ENCODE data around the gene CAMK1D. TPM values are rescaled to one million over a fixed set of nuclear protein-coding genes. Genes with fewer than 3 reads are reported as not detected.

CAMK1D gene
- polyA plus RNA-seq, 1 donor (not counting 4 experiments of a cell fraction or from before 2014, with no cell fraction given), result 0.76 TPM

DNA sequence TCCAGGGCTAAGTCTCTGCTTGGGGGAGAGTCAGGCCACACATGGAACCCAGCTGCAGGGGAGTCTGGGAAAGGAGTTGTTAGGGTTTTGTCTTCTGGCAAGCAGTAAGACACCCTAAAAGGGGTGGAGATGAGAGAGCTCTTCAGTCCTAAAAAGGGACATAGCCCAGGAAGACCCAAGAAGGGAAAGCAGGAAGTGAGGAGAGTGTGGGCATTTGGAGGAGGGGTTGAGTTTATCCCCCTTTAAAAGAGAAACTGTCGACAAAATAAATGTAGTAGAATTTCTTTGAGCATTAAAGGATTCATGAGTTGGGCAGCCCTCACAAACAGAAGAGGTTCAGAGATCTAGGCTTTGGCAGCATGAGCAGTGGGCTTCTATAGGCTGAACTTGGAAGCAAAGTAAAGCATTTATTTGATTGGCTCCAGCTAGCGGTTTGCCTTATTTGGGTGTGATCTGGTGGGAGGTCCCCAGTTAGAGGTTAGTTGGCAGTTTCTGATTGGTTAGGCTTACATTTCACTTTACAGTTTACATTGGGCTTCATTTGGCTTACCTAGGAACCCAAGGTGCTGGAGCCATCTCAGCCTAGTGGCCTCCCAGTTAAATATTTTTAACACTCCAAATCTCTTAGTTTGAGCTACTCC lies 246.7 kb downstream of the CAMK1D start:
- H3K4me3 ChIP-seq (ENCODE audit: control insufficient read depth in 2 of 3, extremely low read depth in 1 of 3, insufficient read depth in 2 of 3, low read depth in 1 of 3, low read length in 3 of 3), result no peak overlapping the region
- H3K9me3 ChIP-seq (ENCODE audit: control insufficient read depth, low read depth, low read length), result no peaks in the 10 kb centered on the region
- no peaks in the 10 kb centered on the region for H3K4me1 ChIP-seq (ENCODE audit: control insufficient read depth, extremely low read depth, insufficient read depth, low read length)
- H3K27ac ChIP-seq (ENCODE audit: control insufficient read depth, insufficient read depth, low read length), result no peak overlapping the region
- H3K27me3 ChIP-seq (ENCODE audit: control insufficient read depth, extremely low read depth, insufficient read depth, low read length), result no peaks in the 10 kb centered on the region
- no peak overlapping the region for H3K9ac ChIP-seq (ENCODE audit: control insufficient read depth, extremely low read depth, insufficient read depth, low read length)
- FAIRE-seq (no peak), DNase-seq (ENCODE audit: low read depth, low spot score) (no peak)
- H4K20me1 ChIP-seq (ENCODE audit: control insufficient read depth, extremely low read depth, insufficient read depth, low read length), result no peaks in the 10 kb centered on the region
- H3K36me3 ChIP-seq (ENCODE audit: control insufficient read depth in 2 of 2, extremely low read depth in 1 of 2, insufficient read depth in 2 of 2, low read length in 2 of 2), result no peaks in the 10 kb centered on the region
- TF ChIP-seq CTCF (optimal IDR thresholded peaks at IDR 0.05 in 1 of 3, IDR thresholded peaks at IDR 0.05 in 1 of 3, conservative IDR thresholded peaks at IDR 0.05 in 1 of 3; ENCODE audit: extremely low read depth in 1 of 3, insufficient read depth in 2 of 3, low read length in 3 of 3) (no peak), EZH2 (IDR thresholded peaks at IDR 0.05; ENCODE audit: low read length) (no peak)
- no peak overlapping the region for H3K4me2 ChIP-seq (ENCODE audit: control insufficient read depth, extremely low read depth, insufficient read depth, low read depth, low read length)
- H2AFZ ChIP-seq (ENCODE audit: control insufficient read depth, low read length), result no peak overlapping the region
- no peaks in the 10 kb centered on the region for H3K79me2 ChIP-seq (ENCODE audit: control insufficient read depth, insufficient read depth, low read length)
- H3K9me1 ChIP-seq (ENCODE audit: control insufficient read depth, extremely low read depth, insufficient read depth, low read length), result no peaks in the 10 kb centered on the region
- dilution Hi-C loops (cut with MboI; ENCODE audit: extremely low pct_ligation_motif_present, low sequenced_read_pairs), result no loop called here

DNA sequence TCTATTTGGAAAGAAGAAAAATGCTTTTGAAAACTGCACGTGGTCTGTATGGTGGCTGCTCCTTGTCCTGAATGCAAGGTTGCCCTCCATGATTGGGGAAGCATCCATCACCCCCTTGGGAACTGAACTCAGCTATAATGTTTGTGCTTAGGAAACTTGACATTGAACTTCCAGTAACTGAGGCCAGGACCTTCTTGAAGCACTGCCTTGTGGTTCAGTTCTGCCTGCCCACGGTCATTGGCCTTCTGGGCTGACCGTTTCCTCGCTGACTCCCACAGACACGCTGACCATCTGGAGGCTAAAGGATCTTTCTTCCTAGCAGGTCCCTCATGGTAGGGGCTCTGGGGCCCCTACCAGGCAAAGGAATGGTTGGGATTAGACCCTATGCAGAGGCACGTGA lies 247.8 kb downstream of the CAMK1D start:
- Histone ChIP-seq H3K9me1 (ENCODE audit: control insufficient read depth, extremely low read depth, insufficient read depth, low read length) (no peaks in the 10 kb centered on the region), H3K9me3 (ENCODE audit: control insufficient read depth, low read depth, low read length) (no peaks in the 10 kb centered on the region), H3K4me1 (ENCODE audit: control insufficient read depth, extremely low read depth, insufficient read depth, low read length) (no peaks in the 10 kb centered on the region), H3K27ac (ENCODE audit: control insufficient read depth, insufficient read depth, low read length) (no peak overlapping the region), H3K36me3 (ENCODE audit: control insufficient read depth in 2 of 2, extremely low read depth in 1 of 2, insufficient read depth in 2 of 2, low read length in 2 of 2) (no peaks in the 10 kb centered on the region), H2AFZ (ENCODE audit: control insufficient read depth, low read length) (no peak overlapping the region), H3K79me2 (ENCODE audit: control insufficient read depth, insufficient read depth, low read length) (no peaks in the 10 kb centered on the region), H3K4me3 (ENCODE audit: control insufficient read depth in 2 of 3, extremely low read depth in 1 of 3, insufficient read depth in 2 of 3, low read depth in 1 of 3, low read length in 3 of 3) (no peak overlapping the region), H3K4me2 (ENCODE audit: control insufficient read depth, extremely low read depth, insufficient read depth, low read depth, low read length) (no peak overlapping the region), H3K9ac (ENCODE audit: control insufficient read depth, extremely low read depth, insufficient read depth, low read length) (no peak overlapping the region), H3K27me3 (ENCODE audit: control insufficient read depth, extremely low read depth, insufficient read depth, low read length) (no peaks in the 10 kb centered on the region), H4K20me1 (ENCODE audit: control insufficient read depth, extremely low read depth, insufficient read depth, low read length) (no peaks in the 10 kb centered on the region)
- no peak for DNase-seq (ENCODE audit: low read depth, low spot score)
- no peak for FAIRE-seq
- TF ChIP-seq EZH2 (IDR thresholded peaks at IDR 0.05; ENCODE audit: low read length) (no peak), CTCF (optimal IDR thresholded peaks at IDR 0.05 in 1 of 3, IDR thresholded peaks at IDR 0.05 in 1 of 3, conservative IDR thresholded peaks at IDR 0.05 in 1 of 3; ENCODE audit: extremely low read depth in 1 of 3, insufficient read depth in 2 of 3, low read length in 3 of 3) (no peak)
- dilution Hi-C loops (cut with MboI; ENCODE audit: extremely low pct_ligation_motif_present, low sequenced_read_pairs), result no loop called here

Measured in keratinocyte (primary cell).